T-helper 2 cell treated with Interferon-gamma antibody and Interleukin-4, amounts not matched to agents 5 μg/mL and 100 μg/mL, for 36 hours (primary cell): ENCODE results near the gene ADPRM.

ENCODE experiments used
- DNase-seq: peaks from one replicate; pipeline ENCODE4 v3.0.0; 2021; ENCODE audit warnings: low spot score
- H3K27ac Mint-ChIP-seq: one replicate; pipeline ENCODE4 v1.8.0; 2021; ENCODE audit warnings: mild to moderate bottlenecking, mixed read lengths
- H3K27me3 Mint-ChIP-seq: one replicate; pipeline ENCODE4 v1.8.0; 2021; ENCODE audit warnings: low read depth, mixed read lengths
- H3K36me3 Mint-ChIP-seq: one replicate; pipeline ENCODE4 v1.8.0; 2021; ENCODE audit warnings: low read depth, mixed read lengths
- H3K4me1 Mint-ChIP-seq: one replicate; pipeline ENCODE4 v1.8.0; 2021; ENCODE audit warnings: low read depth, mixed read lengths
- H3K4me3 Mint-ChIP-seq: one replicate; pipeline ENCODE4 v1.8.0; 2022; ENCODE audit warnings: mild to moderate bottlenecking, moderate library complexity, mixed read lengths
- H3K9me3 Mint-ChIP-seq: one replicate; pipeline ENCODE4 v1.8.0; 2021; ENCODE audit warnings: mixed read lengths

ADPRM gene, protein sequence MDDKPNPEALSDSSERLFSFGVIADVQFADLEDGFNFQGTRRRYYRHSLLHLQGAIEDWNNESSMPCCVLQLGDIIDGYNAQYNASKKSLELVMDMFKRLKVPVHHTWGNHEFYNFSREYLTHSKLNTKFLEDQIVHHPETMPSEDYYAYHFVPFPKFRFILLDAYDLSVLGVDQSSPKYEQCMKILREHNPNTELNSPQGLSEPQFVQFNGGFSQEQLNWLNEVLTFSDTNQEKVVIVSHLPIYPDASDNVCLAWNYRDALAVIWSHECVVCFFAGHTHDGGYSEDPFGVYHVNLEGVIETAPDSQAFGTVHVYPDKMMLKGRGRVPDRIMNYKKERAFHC

DNA sequence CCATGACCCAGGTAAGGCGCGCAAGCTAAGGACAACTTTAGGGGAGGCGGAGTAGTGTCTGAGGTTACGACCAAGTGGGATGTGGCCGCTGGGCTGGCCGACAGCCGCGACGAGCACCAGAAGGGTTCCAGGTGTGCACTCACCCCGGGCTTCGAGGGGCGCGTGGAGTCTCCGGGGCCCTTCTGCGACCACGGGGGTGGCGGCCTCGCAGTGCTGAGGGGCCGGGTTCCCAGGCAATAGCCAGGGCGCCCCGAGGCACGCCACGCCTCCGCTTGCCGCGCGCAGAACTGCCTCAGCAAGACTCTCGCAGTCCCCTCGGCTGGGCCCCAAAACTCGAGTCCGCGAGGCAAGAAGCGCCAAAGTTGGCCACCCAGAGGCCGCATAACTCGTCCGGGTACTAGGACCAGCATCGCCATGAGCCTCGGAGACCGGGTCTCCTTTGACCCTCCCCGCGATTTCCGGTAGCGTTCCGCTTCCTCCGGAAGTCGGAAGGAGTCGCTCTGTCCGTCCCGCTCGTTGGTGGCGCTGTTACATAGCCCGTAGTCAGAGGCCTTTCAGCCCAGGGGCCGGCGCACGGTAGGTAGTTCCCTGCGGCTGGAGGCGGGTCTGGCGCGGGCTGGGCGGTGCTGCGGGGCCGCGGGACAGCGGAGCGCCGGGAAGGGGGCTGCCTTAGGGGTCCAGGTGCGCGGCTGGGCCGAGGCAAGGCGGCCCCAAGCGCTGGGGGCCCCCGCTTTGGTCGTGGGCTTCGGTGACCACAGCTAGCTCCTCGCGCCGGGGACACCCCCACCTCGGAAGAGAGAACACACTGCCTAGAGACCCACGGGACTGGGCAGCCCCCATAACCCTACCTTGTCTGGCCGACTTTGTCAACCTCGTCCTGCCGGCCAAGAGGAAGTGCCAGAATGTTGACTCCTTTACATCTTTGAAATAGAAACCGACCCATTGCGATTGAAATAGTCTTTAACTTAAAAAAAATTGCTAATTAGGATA, at the start of gene ADPRM, which contains the start of gene SCO1:
Gene ADPRM (plus strand): TSS at position 503 of the 990 bp plus-strand sequence. CDS start 7,333 bp downstream, outside the sequence.
Gene SCO1 (minus strand): TSS at position 442 of the 990 bp plus-strand sequence. CDS start 26 bp downstream, at position 416.
- peak within 1 kb of the TSS; percentile 95 for H3K27ac Mint-ChIP-seq
- H3K4me1 Mint-ChIP-seq: peaks cover 36% of the 10 kb centered on the region
- peaks cover 44% of the 10 kb centered on the region for H3K36me3 Mint-ChIP-seq
- DNase-seq: peak; percentile 92
- peak within 1 kb of the TSS; percentile 97 for H3K4me3 Mint-ChIP-seq
- H3K27me3 Mint-ChIP-seq: no peaks in the 10 kb centered on the region
- no peaks in the 10 kb centered on the region for H3K9me3 Mint-ChIP-seq

DNA sequence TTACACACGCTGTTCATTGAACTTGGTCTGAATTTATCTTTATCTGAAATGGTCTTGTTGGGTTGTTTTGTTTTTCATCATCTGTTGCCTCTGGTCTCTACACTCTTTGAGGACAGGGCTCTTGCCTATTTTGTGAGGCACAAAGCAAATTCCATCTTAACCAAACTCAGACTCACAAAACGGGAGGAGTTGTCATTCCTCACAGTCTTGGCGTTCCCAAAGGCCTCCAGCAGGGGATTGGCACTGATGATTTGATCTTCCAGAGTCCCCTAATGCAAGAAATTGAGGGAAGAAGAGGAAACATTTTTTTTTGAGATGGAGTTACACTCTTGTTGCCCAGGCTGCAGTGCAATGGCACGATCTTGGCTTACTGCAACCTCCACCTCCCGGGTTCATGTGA, 49.0 kb upstream of the ADPRM start:
- no peak overlapping the region for H3K27ac Mint-ChIP-seq
- no peaks in the 10 kb centered on the region for H3K27me3 Mint-ChIP-seq
- H3K4me1 Mint-ChIP-seq: peaks cover 4% of the 10 kb centered on the region
- no peaks in the 10 kb centered on the region for H3K36me3 Mint-ChIP-seq
- H3K9me3 Mint-ChIP-seq: no peaks in the 10 kb centered on the region
- DNase-seq: no peak
- H3K4me3 Mint-ChIP-seq: no peak overlapping the region

DNA sequence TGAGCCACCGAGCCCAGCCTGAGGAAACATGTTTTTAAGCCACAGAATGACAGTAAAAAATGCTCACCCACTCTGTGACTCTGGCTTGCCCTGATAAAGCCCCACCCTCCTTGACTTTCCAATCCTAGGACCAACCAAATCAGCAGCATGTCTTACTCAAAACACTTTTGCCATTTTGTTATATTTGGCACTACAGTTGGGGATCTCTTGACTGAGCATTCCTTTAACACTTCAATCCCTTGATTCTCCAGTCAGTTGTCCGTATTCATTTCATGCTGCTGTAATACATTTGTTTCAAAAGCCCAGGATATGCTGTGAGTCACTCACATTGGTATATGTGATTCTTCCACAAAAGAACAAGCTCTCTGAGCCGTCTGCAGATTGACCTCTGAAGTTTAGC, 48.4 kb upstream of the ADPRM start:
- no peak overlapping the region for H3K4me3 Mint-ChIP-seq
- no peaks in the 10 kb centered on the region for H3K36me3 Mint-ChIP-seq

DNA sequence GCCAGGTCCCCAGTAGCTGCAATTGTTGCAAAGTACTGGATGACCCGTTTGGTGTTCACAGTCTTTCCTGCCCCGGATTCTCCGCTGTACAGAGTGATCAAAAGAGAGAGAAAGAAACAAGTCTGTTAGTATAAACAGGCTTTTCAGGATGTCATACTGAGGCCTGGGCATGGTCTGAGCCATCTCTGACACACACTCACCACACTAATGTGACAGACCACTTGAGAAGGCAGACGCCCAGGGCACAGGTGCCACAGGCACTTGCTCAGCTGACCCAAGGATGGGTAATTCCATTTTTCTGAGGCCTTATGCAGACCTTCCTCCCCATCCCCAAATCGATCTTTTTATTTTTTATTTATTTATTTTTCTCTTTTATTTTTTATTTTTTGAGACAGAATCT, 47.8 kb upstream of the ADPRM start:
- no peak for DNase-seq
- Mint-ChIP-seq H3K36me3 (no peaks in the 10 kb centered on the region), H3K9me3 (no peaks in the 10 kb centered on the region), H3K4me1 (peaks cover 4% of the 10 kb centered on the region), H3K4me3 (no peak overlapping the region), H3K27ac (no peak overlapping the region), H3K27me3 (no peaks in the 10 kb centered on the region)

More for the DNA sequence above, 48.4 kb upstream of the ADPRM start:
- H3K9me3 Mint-ChIP-seq: no peaks in the 10 kb centered on the region
- no peak overlapping the region for H3K27ac Mint-ChIP-seq
- peaks cover 4% of the 10 kb centered on the region for H3K4me1 Mint-ChIP-seq
- H3K27me3 Mint-ChIP-seq: no peaks in the 10 kb centered on the region
- no peak for DNase-seq

DNA sequence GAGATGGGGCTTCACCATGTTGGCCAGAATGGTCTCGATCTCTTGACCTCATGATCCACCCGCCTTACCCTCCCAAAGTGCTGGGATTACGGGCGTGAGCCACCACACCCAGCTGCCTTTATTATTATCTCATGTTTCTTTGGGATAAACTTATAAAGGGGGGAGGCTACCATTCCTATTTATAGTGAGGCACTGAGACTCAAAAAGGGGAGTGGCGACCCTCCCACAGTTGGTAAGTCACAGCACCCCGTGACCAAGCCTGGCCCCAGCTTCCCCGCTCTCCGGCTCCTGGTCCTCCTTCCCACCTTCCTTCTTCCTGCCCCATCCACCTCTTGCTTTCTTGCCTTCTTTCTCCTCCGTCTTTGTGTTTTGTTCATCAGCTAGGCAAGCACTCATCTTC, 45.5 kb upstream of the ADPRM start:
- Mint-ChIP-seq H3K27me3 (no peaks in the 10 kb centered on the region), H3K4me3 (no peak overlapping the region), H3K4me1 (peaks cover 4% of the 10 kb centered on the region), H3K27ac (no peak overlapping the region), H3K36me3 (no peaks in the 10 kb centered on the region), H3K9me3 (no peaks in the 10 kb centered on the region)
- DNase-seq: no peak

DNA sequence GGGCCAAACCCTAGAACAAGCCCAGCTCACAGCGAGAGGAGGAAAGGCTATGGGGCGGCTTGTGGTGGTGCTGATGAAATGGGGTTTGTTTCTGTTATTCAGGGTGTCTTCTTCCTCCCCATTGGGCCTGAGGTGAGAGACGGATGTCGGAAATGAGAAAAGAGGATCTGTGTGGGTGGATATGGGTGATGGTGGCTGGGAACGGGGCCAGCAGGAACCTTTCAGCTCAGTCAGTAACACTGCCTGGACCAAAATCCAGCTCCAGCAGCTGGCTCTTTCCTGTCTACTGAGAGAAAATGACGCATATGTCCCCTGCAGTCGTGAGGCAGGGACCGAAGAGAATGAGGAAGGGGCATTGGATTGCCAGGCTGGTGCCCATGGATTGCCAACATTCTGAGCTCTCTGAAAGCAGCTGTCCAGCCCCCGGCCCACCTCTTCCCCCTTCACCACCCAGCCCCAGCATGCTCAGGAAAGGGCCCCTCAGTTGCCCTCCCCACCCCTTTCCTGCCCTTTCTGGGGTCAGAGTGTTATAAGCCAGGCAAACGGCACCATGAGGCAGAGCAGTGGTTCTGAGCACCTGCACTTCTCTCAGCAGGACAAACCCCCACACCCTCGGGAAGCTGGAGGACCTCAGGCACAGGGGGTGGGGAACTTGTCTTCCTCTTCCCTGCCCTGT, 44.3 kb upstream of the ADPRM start:
- peak overlapping the region; percentile 55 for H3K27ac Mint-ChIP-seq

DNA sequence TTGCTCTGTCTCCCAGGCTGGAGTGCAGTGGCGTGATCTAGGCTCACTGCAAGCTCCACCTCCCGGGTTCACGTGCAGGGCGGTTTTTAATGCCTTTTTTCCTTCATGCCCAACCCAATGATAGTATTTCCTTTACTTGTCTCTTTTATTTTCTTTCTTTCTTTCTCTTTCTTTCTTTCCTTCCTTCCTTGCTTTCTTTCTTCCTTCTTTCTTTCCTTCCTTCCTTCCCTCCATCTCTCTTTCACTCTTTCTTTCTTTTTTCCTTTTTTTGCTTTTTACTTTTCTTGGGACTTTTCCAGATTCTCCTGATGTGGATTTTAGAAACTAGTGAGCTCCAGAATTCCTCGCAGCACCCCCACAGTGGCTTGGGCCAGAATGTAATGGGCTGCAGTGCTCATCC, 43.4 kb upstream of the ADPRM start:
- Mint-ChIP-seq H3K27ac (peak overlapping the region; percentile 13), H3K27me3 (no peaks in the 10 kb centered on the region), H3K4me1 (peaks cover 4% of the 10 kb centered on the region), H3K36me3 (no peaks in the 10 kb centered on the region), H3K4me3 (no peak overlapping the region), H3K9me3 (no peaks in the 10 kb centered on the region)
- no peak for DNase-seq

More for the DNA sequence above, 44.3 kb upstream of the ADPRM start:
- Mint-ChIP-seq H3K4me3 (no peak overlapping the region), H3K27me3 (no peaks in the 10 kb centered on the region), H3K4me1 (peaks cover 4% of the 10 kb centered on the region), H3K36me3 (no peaks in the 10 kb centered on the region), H3K9me3 (no peaks in the 10 kb centered on the region)
- peak; percentile 7 for DNase-seq

DNA sequence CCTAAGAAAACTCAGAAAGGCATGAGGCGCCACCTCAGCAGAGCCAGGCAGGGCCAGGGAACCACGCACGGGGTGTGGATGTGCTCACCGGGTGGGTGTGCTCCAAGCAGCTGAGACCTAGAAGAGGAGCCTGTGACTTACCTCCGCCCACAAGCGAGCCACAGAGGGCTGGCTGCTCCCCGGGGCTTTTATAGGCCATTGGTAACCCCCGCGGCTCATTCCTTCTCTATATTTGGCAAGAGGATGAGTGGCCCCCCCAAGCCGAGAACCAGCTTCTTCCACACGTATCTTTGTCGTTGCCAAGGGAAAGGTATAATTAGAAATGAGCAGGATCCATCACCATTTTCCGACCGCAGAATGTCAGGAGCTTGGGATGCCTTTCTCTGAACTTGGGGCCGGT, 40.2 kb upstream of the ADPRM start, which contains the start of gene MYH3:
Gene MYH3 (minus strand): TSS at position 162 of the 400 bp plus-strand sequence. CDS start 2,245 bp downstream, outside the sequence.
- H3K36me3 Mint-ChIP-seq: no peaks in the 10 kb centered on the region
- H3K4me3 Mint-ChIP-seq: no peak within 1 kb of the TSS
- H3K9me3 Mint-ChIP-seq: no peaks in the 10 kb centered on the region
- DNase-seq: no peak
- peaks cover 4% of the 10 kb centered on the region for H3K4me1 Mint-ChIP-seq
- no peaks in the 10 kb centered on the region for H3K27me3 Mint-ChIP-seq
- H3K27ac Mint-ChIP-seq: no peak within 1 kb of the TSS

DNA sequence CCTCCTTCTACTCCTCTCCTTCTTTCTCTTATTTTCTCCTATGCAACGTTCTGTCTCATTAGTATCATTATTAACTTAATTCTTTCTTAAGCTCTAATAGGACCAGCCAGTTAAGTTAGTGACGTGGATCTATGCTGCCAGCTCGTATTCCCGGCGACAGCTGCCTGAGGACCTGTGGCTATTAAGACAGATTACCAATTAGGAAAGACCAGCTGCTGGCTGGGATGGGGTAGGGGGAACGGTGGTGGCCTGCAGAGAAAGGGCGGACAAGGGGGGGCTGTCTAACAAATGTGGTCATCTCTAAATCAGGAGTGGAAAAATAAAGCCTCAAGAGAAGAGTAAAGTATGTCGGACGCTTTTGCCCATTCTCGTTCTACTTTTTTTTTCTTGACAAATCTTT, 39.5 kb upstream of the ADPRM start:
- Mint-ChIP-seq H3K9me3 (no peaks in the 10 kb centered on the region), H3K27me3 (no peaks in the 10 kb centered on the region), H3K27ac (no peak overlapping the region), H3K4me3 (no peak overlapping the region), H3K4me1 (peaks cover 3% of the 10 kb centered on the region), H3K36me3 (no peaks in the 10 kb centered on the region)
- DNase-seq: no peak

DNA sequence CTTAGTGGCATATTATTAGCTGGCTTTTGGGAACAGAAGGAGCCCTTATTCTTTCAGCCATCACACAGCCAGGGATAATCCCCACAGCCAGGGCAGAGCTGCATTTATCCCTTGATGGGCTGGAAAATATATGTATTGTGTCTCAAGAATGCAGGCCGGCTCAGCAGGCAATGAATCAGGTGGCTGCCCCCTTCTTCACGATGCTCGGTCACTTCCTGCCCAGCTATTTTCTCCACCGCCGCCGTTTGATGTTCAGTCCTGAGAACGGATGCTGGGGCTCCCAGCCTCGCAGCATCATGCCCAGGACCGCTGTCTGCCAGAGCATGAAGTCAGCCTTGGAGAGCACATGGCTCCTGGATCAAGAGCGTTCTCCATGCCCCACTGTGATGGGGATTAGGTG, 36.0 kb upstream of the ADPRM start:
- DNase-seq: no peak
- Mint-ChIP-seq H3K4me3 (no peak overlapping the region), H3K9me3 (no peaks in the 10 kb centered on the region), H3K36me3 (no peaks in the 10 kb centered on the region), H3K4me1 (no peaks in the 10 kb centered on the region), H3K27me3 (no peaks in the 10 kb centered on the region), H3K27ac (no peak overlapping the region)

DNA sequence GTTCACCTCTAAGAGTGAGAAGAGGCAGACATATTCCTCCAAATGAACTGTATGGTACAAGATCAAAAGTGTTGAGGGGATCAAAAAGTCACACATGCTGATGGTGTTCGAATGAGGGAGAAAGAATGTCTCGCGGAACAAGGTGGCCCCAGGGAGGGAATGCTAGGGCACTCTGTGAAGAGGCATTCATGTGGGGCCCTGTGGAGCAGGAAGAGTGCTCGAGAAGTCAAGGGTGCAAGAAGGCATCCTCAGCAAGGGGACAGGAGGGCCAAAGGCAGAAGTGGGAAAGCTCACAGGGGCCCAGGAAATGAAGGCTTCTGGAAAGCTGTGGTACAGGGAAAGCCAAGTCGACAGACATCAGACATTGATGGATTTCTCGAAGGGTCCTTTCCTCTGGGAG, 34.2 kb upstream of the ADPRM start:
- no peaks in the 10 kb centered on the region for H3K36me3 Mint-ChIP-seq
- H3K27ac Mint-ChIP-seq: no peak overlapping the region
- no peaks in the 10 kb centered on the region for H3K27me3 Mint-ChIP-seq
- no peaks in the 10 kb centered on the region for H3K9me3 Mint-ChIP-seq
- H3K4me3 Mint-ChIP-seq: no peak overlapping the region
- DNase-seq: no peak
- H3K4me1 Mint-ChIP-seq: no peaks in the 10 kb centered on the region

DNA sequence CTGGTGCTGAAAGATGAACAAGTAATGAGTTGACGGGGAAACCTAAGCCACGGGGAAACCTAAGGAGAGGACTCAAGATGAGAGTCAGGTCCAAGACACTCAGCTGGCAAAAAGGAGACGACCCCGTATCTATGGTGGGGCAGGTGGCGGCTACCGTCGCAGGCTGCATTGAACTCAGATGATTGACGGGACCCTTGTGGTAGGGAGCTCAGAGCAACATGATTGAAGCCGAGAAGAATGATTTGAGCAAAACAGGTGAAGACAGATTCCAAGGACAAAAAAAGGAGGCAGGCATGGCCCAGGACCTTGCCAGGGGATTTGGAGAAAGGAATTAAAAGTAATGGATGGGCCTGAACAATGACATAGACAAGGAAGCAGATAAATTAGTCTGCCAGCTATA, 32.8 kb upstream of the ADPRM start:
- Mint-ChIP-seq H3K27me3 (no peaks in the 10 kb centered on the region), H3K9me3 (no peaks in the 10 kb centered on the region), H3K36me3 (no peaks in the 10 kb centered on the region), H3K4me3 (no peak overlapping the region), H3K4me1 (no peaks in the 10 kb centered on the region), H3K27ac (no peak overlapping the region)
- DNase-seq: no peak

DNA sequence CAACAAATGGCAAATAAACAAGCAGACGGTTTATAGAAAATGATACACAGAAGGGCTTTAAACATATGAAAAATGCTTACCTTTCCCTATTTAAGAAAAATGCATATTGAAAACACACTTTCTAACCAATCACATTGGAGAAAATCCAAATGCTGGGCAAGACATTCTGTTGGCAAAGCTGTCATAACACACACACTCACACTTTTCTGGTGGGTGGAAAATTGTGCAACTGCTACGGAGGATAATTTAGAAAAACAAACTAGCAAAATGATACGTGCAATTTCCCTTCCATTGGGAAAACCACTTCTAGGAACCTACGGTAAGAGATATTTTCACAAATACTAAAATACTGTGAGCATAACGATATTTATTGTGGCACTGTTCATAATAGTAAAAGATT, 30.5 kb upstream of the ADPRM start:
- no peak for DNase-seq
- Mint-ChIP-seq H3K27me3 (no peaks in the 10 kb centered on the region), H3K36me3 (no peaks in the 10 kb centered on the region), H3K4me3 (no peak overlapping the region), H3K9me3 (no peaks in the 10 kb centered on the region), H3K4me1 (no peaks in the 10 kb centered on the region), H3K27ac (no peak overlapping the region)
